Epithelial cell of proximal tubule (primary cell): ENCODE measurements around the gene PON3. TPM values are rescaled to one million over a fixed set of nuclear protein-coding genes. Genes with fewer than 3 reads are reported as not detected.

Experiments used
- DNase-seq: peaks from one replicate; pipeline ENCODE4 v3.0.0-alpha.2; 2011; ENCODE audit warnings: low read depth
- H3K4me3 ChIP-seq: 2 replicates; pipeline ENCODE4 v1.5.1; 2011; ENCODE audit warnings: low read depth, mild to moderate bottlenecking, low read length
- CTCF ChIP-seq: conservative IDR thresholded peaks from 2 replicates; pipeline ENCODE4 v1.5.1; 2012; ENCODE audit warnings: low read depth, mild to moderate bottlenecking, low read length
- total RNA-seq: library from RNA; depleted of rRNA; stranded (reverse); fragments of >200 nt; gene quantifications from 2 replicates; pipeline ENCODE4 v1.2.3, GENCODE V29; 2015

The PON3 gene
- total RNA-seq, 1 donor from 2014 or later = not detected

GRCh38 chr7:95330961-95331337 is 65.2 kb downstream of the PON3 start:
- peak overlapping the region; percentile 51 for H3K4me3 ChIP-seq
- no peak for TF ChIP-seq CTCF
- no peak for DNase-seq

GRCh38 chr7:95330204-95330960 is 65.8 kb downstream of the PON3 start:
- no peak for TF ChIP-seq CTCF
- no peak for DNase-seq
- H3K4me3 ChIP-seq = peak overlapping the region; percentile 51

- TF ChIP-seq CTCF = no peak
- no peak overlapping the region for H3K4me3 ChIP-seq
- DNase-seq = no peak
Observed at GRCh38 chr7:95327356-95327755, 68.8 kb downstream of the PON3 start.

- peak within 1 kb of the TSS; percentile 23 for H3K4me3 ChIP-seq
- DNase-seq = no peak
- TF ChIP-seq CTCF = no peak
Observed at GRCh38 chr7:95324431-95324830, 71.7 kb downstream of the PON3 start, which contains the start of gene PON1. Gene PON1 (minus strand): TSS chr7:95324532. CDS start chr7:95324475, 57 bp downstream.

- TF ChIP-seq CTCF = no peak
- H3K4me3 ChIP-seq = no peak overlapping the region
- DNase-seq = no peak
Observed at GRCh38 chr7:95323410-95324129, 72.6 kb downstream of the PON3 start.

- no peak for TF ChIP-seq CTCF
- DNase-seq = no peak
- no peak overlapping the region for H3K4me3 ChIP-seq
Observed at GRCh38 chr7:95322854-95323253, 73.3 kb downstream of the PON3 start.
